HepG2 (cell line): Measurements from ENCODE around the gene ABHD1. TPM values are rescaled to one million over a fixed set of nuclear protein-coding genes. Genes with fewer than 3 reads are reported as not detected.

Source experiments
- ATAC-seq: fragments of 200-7000 bp; cut with Tn5 transposase; 3 replicates; pipeline ENCODE4 v1.9.1; 2020; ENCODE audit warnings: mild to moderate bottlenecking, moderate library complexity
- BruUV-seq: library from RNA; stranded (reverse); fragments of 400-500 nt; replicated peaks from 2 replicates; lab custom pipeline; 2021; lab: Mats Ljungman, UMichigan
- CTCF ChIA-PET: fragments of 300-600 bp; formaldehyde crosslinking; extraction: SDS; loops from one replicate; lab custom pipeline; 2021; ENCODE audit warnings: low total read pairs, inconsistent platforms, low intra/inter-chr PET ratio; lab: Yijun Ruan, JAX
- POLR2A ChIA-PET: fragments of 350-600 bp; sonication (Branson Sonifier 250); formaldehyde crosslinking; loops from one replicate; lab custom pipeline; 2020; ENCODE audit warnings: antibody characterized with exemption, inconsistent platforms; lab: Yijun Ruan, JAX
- DNase-seq: peaks from one replicate; pipeline ENCODE4 v3.0.0-alpha.2; 2015; ENCODE audit warnings: low spot score
- FAIRE-seq: peaks from 3 replicates; lab custom pipeline; 2011; peaks lifted over from hg19 to GRCh38; lab: Jason Lieb, UNC
- H2AFZ ChIP-seq: one replicate; pipeline ENCODE4 v1.6.1; 2011; ENCODE audit warnings: low read length, inconsistent platforms
- H3K27ac ChIP-seq: fragments of 300-600 bp; 3 replicates; pipeline ENCODE4 v1.8.0; 2011; ENCODE audit warnings: mixed run types, mild to moderate bottlenecking, mixed read lengths, low read length, inconsistent platforms; ENCODE audit not compliant: insufficient read depth; ENCODE audit errors: extremely low read length
- H3K27me3 ChIP-seq, 2 experiments: fragments of 200-600 bp in 1 of 2; 2 replicates in 1 of 2; 3 replicates in 1 of 2; pipeline versions ENCODE4 v1.6.0 to v1.8.0; 2011; ENCODE audit warnings: low read length in 2 of 2, mild to moderate bottlenecking in 2 of 2, moderate library complexity in 2 of 2, inconsistent platforms in 1 of 2; ENCODE audit not compliant: insufficient read depth in 2 of 2, control insufficient read depth in 1 of 2
- H3K36me3 ChIP-seq, 2 experiments: fragments of 200-600 bp in 1 of 2; replicated peaks in 1 of 2; 2 replicates in 1 of 2; 3 replicates in 1 of 2; pipeline versions ENCODE4 v1.5.1 to v1.8.0; 2011; ENCODE audit warnings: low read length in 2 of 2, inconsistent platforms in 1 of 2; ENCODE audit not compliant: insufficient read depth in 2 of 2, control insufficient read depth in 1 of 2
- H3K4me1 ChIP-seq: 2 replicates; pipeline ENCODE4 v1.5.1; 2012; ENCODE audit warnings: low read length, inconsistent platforms; ENCODE audit not compliant: insufficient read depth
- H3K4me2 ChIP-seq: 2 replicates; pipeline ENCODE4 v1.6.0; 2011; ENCODE audit warnings: low read depth, low read length, inconsistent platforms
- H3K4me3 ChIP-seq, 3 experiments: fragments of 200-600 bp in 1 of 3; sonication (generic), shearing (Covaris generic) in 1 of 3; replicated peaks in 1 of 3; 2 replicates each; pipeline ENCODE4 v1.5.1; 2011 to 2016; ENCODE audit warnings: low read length in 3 of 3, inconsistent platforms in 2 of 3, low read depth in 2 of 3, mild to moderate bottlenecking in 2 of 3, control low read depth in 1 of 3, mixed read lengths in 1 of 3; ENCODE audit not compliant: insufficient read depth in 1 of 3
- H3K79me2 ChIP-seq: one replicate; pipeline ENCODE4 v1.6.1; 2011; ENCODE audit warnings: low read length, inconsistent platforms; ENCODE audit not compliant: insufficient read depth
- H3K9ac ChIP-seq: 2 replicates; pipeline ENCODE4 v1.6.0; 2011; ENCODE audit warnings: mild to moderate bottlenecking, low read depth, low read length, inconsistent platforms; ENCODE audit not compliant: insufficient read depth
- H3K9me3 ChIP-seq: 2 replicates; pipeline ENCODE4 v1.5.1; 2012; ENCODE audit warnings: mild to moderate bottlenecking, low read length
- H4K20me1 ChIP-seq: 2 replicates; pipeline ENCODE4 v1.6.0; 2011; ENCODE audit warnings: inconsistent platforms, mild to moderate bottlenecking, low read length, moderate library complexity; ENCODE audit not compliant: insufficient read depth
- CEBPB ChIP-seq: IDR thresholded peaks from 2 replicates; pipeline ENCODE4 v1.6.1; 2011; ENCODE audit warnings: low read depth, low read length, improper control_type of control experiment, borderline replicate concordance
- CEBPG ChIP-seq: IDR thresholded peaks from 2 replicates; pipeline ENCODE4 v1.6.1; 2016
- KLF11 ChIP-seq: IDR thresholded peaks from 2 replicates; pipeline ENCODE4 v1.6.1; 2016; ENCODE audit warnings: missing compliant biosample characterization
- KLF12 ChIP-seq: sonication (generic); formaldehyde crosslinking; IDR thresholded peaks from 2 replicates; pipeline ENCODE4 v1.4.0; 2020; ENCODE audit warnings: missing genetic modification reagents, borderline replicate concordance
- KMT2B ChIP-seq: IDR thresholded peaks from 2 replicates; pipeline ENCODE4 v1.6.1; 2016; ENCODE audit warnings: missing genetic modification reagents, missing compliant biosample characterization
- MEIS2 ChIP-seq: sonication (generic); formaldehyde crosslinking; IDR thresholded peaks from 2 replicates; pipeline ENCODE4 v1.9.0; 2021; ENCODE audit warnings: mild to moderate bottlenecking, missing genetic modification reagents
- NFE2L1 ChIP-seq: sonication (generic); formaldehyde crosslinking; IDR thresholded peaks from 2 replicates; pipeline ENCODE4 v1.4.0; 2020; ENCODE audit warnings: missing genetic modification reagents, mild to moderate bottlenecking, borderline replicate concordance
- PHF5A ChIP-seq: IDR thresholded peaks from one replicate; pipeline ENCODE4 v1.6.1; 2018; ENCODE audit warnings: low read depth, missing genetic modification reagents; ENCODE audit not compliant: unreplicated experiment
- SALL1 ChIP-seq: sonication (generic); formaldehyde crosslinking; IDR thresholded peaks from 2 replicates; pipeline ENCODE4 v1.8.0; 2022; ENCODE audit warnings: mild to moderate bottlenecking, missing genetic modification reagents
- SIX4 ChIP-seq: sonication (generic); formaldehyde crosslinking; IDR thresholded peaks from 2 replicates; pipeline ENCODE4 v1.4.0; 2020; ENCODE audit warnings: missing genetic modification reagents
- ZNF17 ChIP-seq: sonication (generic); formaldehyde crosslinking; IDR thresholded peaks from 2 replicates; pipeline ENCODE4 v1.5.0; 2020; ENCODE audit warnings: mild to moderate bottlenecking, missing genetic modification reagents
- ZNF34 ChIP-seq: sonication (generic); formaldehyde crosslinking; IDR thresholded peaks from 2 replicates; pipeline ENCODE4 v1.4.0; 2020; ENCODE audit warnings: mild to moderate bottlenecking, missing genetic modification reagents, borderline replicate concordance
- ZNF572 ChIP-seq: sonication (generic); formaldehyde crosslinking; IDR thresholded peaks from 2 replicates; pipeline ENCODE4 v1.5.1; 2020; ENCODE audit warnings: mild to moderate bottlenecking, missing genetic modification reagents
- ZNF883 ChIP-seq: sonication (generic); formaldehyde crosslinking; IDR thresholded peaks from 2 replicates; pipeline ENCODE4 v1.5.1; 2020; ENCODE audit warnings: mild to moderate bottlenecking, missing genetic modification reagents; ENCODE audit errors: not compliant biosample characterization
- WGBS: methylation state at CpG from one replicate; pipeline ENCODE4 v1.1.6; 2017; ENCODE audit warnings: low lambda C conversion rate; 5-methylcytosine and 5-hydroxymethylcytosine counted together
- in situ Hi-C: cut with HindIII; loops from 2 replicates; pipeline ENCODE4 v1.10.0; 2017; ENCODE audit warnings: low pct_unique_long_range_greater_than_20kb; ENCODE audit not compliant: extremely low pct_ligation_motif_present
- intact Hi-C: fragments of 100-400 bp; cut with micrococcal nuclease; formaldehyde crosslinking; loops from one replicate; pipeline ENCODE4 v1.10.0; 2022; ENCODE audit not compliant: unreplicated experiment
- polyA plus RNA-seq, 8 experiments: library from polyadenylated mRNA; depleted of rRNA in 3 of 8; stranded (reverse) in 7 of 8; unstranded in 1 of 8; fragments of >200 nt; fragmentation: Illumina TruSeq in 4 of 8; extraction: Trizol in 4 of 8; gene quantifications; 2 replicates each; pipeline versions ENCODE4 v1.2.1 to v1.2.3, GENCODE V29; 2011 to 2016; ENCODE audit warnings: low read depth in 4 of 8, missing spikeins in 1 of 8, mixed read lengths in 1 of 8; ENCODE audit not compliant: insufficient read depth in 1 of 8
- total RNA-seq, 5 experiments: library from RNA; depleted of rRNA; stranded (reverse); fragments of >200 nt; fragmentation: Illumina TruSeq; extraction: Trizol; gene quantifications; 2 replicates each; pipeline ENCODE4 v1.2.3, GENCODE V29; 2016; ENCODE audit warnings: low read depth in 1 of 5
- TF ChIP-seq, protein P1 (sequence below): IDR thresholded peaks from 2 replicates; pipeline ENCODE4 v1.6.1; 2016; ENCODE audit warnings: missing compliant biosample characterization, missing genetic modification reagents, borderline replicate concordance

The ABHD1 gene
- total and polyA plus RNA-seq, 2 of the 13 experiments (the other 11 are each of a cell fraction or from before 2014, with no cell fraction given), result 0.04 to 0.81 TPM

DNA sequence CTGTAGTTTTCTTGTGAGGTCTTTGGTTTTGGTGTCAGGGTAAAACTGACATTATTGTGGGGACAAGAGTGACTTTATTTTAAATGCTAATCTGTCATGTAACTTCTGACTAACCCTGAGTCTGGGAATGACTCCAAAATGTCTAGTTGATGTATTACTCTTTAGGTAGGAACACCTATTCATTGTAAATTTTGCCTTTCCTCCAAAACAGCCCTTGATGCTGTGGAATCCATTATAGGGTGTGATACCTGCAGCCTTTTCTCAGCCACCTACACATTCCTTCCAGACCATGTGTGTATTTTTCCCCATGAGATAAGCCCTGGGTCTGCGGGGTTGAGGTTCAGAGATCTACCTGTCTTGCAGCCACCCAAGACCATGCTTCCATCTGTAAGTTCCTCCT lies 19.7 kb downstream of the ABHD1 start (continued):
- TF ChIP-seq KMT2B (CRISPR knock-in tag) (no peak), ZNF34 (CRISPR knock-in tag) (no peak), NFE2L1 (CRISPR knock-in tag) (no peak), SALL1 (CRISPR knock-in tag) (no peak), KLF11 (no peak), MEIS2 (no peak), ZNF572 (CRISPR knock-in tag) (no peak)

DNA sequence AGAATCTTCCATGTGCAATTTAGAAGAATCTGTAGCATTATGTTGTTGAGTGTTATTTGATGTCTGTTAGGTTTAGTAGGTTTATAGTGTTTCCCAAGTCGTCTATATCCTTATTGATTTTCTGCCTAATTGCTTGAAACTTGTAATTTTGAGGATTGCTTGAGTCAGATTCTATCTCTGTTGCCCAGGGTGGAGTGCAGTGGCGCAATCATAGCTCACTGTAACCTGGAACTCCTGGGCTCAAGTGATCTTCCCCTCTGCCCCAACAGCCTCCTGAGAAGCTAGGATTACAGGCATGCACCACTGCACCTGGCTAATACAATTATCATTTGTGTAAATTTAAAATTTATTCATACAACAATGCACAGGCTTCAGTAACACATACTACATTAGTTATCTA lies 22.1 kb downstream of the ABHD1 start:
- Histone ChIP-seq H3K27ac (no peak overlapping the region), H3K4me2 (no peak overlapping the region), H3K4me1 (peaks cover 35% of the 10 kb centered on the region), H3K27me3 (peaks cover 0 to 2% of the 10 kb centered on the region in 2 experiments; a peak in 2 of 5 replicates), H3K9ac (no peak overlapping the region), H4K20me1 (no peaks in the 10 kb centered on the region), H3K9me3 (no peaks in the 10 kb centered on the region), H3K4me3 (no peak overlapping the region), H3K79me2 (no peaks in the 10 kb centered on the region), H2AFZ (no peak overlapping the region), H3K36me3 (no peaks in the 10 kb centered on the region)
- CTCF ChIA-PET, result no interaction called here
- no peak for FAIRE-seq
- intact Hi-C loops, result no loop called here
- no peak for ATAC-seq
- no TSS peak for BruUV-seq
- TF ChIP-seq KLF12 (CRISPR knock-in tag) (no peak), ZNF883 (CRISPR knock-in tag) (no peak), SIX4 (CRISPR knock-in tag) (no peak), PHF5A (CRISPR knock-in tag) (no peak), CEBPG (CRISPR knock-in tag) (peak; percentile 25; the same call in 1 of the 2 replicates), CEBPB (peak; percentile 5; the same call in 1 of the 2 replicates), ZNF17 (no peak)
- TF ChIP-seq, protein P1, sequence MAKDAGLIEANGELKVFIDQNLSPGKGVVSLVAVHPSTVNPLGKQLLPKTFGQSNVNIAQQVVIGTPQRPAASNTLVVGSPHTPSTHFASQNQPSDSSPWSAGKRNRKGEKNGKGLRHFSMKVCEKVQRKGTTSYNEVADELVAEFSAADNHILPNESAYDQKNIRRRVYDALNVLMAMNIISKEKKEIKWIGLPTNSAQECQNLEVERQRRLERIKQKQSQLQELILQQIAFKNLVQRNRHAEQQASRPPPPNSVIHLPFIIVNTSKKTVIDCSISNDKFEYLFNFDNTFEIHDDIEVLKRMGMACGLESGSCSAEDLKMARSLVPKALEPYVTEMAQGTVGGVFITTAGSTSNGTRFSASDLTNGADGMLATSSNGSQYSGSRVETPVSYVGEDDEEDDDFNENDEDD (CRISPR knock-in tag), result no peak
- no peak for DNase-seq
- POLR2A ChIA-PET, result no interaction called here
- 25% methylated on average over 2 of the region's 2 CpGs for WGBS
- in situ Hi-C loops, result no loop called here
